Prostate gland (tissue), 2 donors: ENCODE results near the gene ANKRD55.

Experiments used
- CTCF ChIP-seq, 4 experiments: fragments of 200-600 bp in 2 of 4; fragments of 450-650 bp in 2 of 4; sonication (generic) in 2 of 4; IDR thresholded peaks; 1 replicate in 3 of 4; 2 replicates in 1 of 4; pipeline ENCODE4 v1.5.1; 2016 to 2019; ENCODE audit warnings: antibody characterized with exemption in 4 of 4, mild to moderate bottlenecking in 2 of 4, moderate library complexity in 2 of 4
- POLR2A ChIP-seq: fragments of 450-650 bp; IDR thresholded peaks from one replicate; pipeline ENCODE4 v1.6.1; 2016; ENCODE audit warnings: antibody characterized with exemption, mild to moderate bottlenecking

DNA sequence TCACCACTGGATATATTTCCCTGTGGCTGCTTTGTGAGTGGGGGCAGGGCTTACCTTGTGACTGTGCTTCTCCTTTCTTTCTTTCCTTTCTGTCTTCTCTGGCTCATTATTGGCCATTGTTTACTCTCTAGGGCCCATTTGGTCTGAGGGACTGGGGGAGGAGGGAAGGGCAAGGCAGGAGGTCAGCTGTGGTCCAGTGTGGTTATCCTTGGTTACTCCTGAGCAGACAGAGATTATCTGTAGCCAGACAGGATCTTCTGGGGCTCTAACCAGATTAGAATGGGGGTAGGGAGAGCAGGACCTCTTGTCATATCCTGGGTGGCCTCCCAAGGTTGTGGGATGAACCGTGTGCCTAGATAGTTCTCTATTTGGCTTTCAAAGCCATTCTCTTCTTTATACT, 71.2 kb downstream of the ANKRD55 start:
- TF ChIP-seq POLR2A (no peak), CTCF (IDR thresholded peaks at IDR 0.05) (no peak)
